K562 (cell line): Measurements from ENCODE around the gene LIMD2. TPM values are rescaled to one million over a fixed set of nuclear protein-coding genes. Genes with fewer than 3 reads are reported as not detected.

ENCODE experiments used
- ATAC-seq: fragments of 200-7000 bp; cut with Tn5 transposase; 3 replicates; pipeline ENCODE4 v1.9.1; 2020; ENCODE audit warnings: moderate library complexity
- BruUV-seq: library from RNA; stranded (reverse); fragments of 400-500 nt; replicated peaks from 2 replicates; lab custom pipeline; 2021; lab: Mats Ljungman, UMichigan
- CTCF ChIA-PET: fragments of 300-600 bp; formaldehyde crosslinking; extraction: SDS; loops from one replicate; lab custom pipeline; 2021; ENCODE audit warnings: low intra/inter-chr PET ratio; lab: Yijun Ruan, JAX
- POLR2A ChIA-PET: fragments of 300-600, 350-650 bp; sonication (Branson Sonifier 250); formaldehyde crosslinking; extraction: SDS; loops from one replicate; lab custom pipeline; 2021; ENCODE audit warnings: antibody characterized with exemption, inconsistent platforms; lab: Yijun Ruan, JAX
- DNase-seq, 4 experiments: peaks; one replicate each; pipeline versions ENCODE4 v3.0.0 to v3.0.0-alpha.2; 2011 to 2018; ENCODE audit warnings: low spot score in 3 of 4, mixed read lengths in 3 of 4; ENCODE audit errors: extremely low read depth in 1 of 4
- FAIRE-seq: peaks from 2 replicates; lab custom pipeline; 2011; peaks lifted over from hg19 to GRCh38; lab: Jason Lieb, UNC
- H2AFZ ChIP-seq: 2 replicates; pipeline ENCODE4 v1.6.0; 2011; ENCODE audit warnings: low read depth, low read length, control low read depth, inconsistent platforms
- H3K27ac ChIP-seq: fragments of 200-600 bp; 3 replicates; pipeline ENCODE4 v1.8.0; 2011; ENCODE audit warnings: low read depth, mild to moderate bottlenecking, control low read depth, inconsistent platforms, low read length, moderate library complexity, mixed read lengths; ENCODE audit errors: extremely low read depth
- H3K27me3 ChIP-seq, 2 experiments: fragments of 300-600 bp in 1 of 2; 2 replicates in 1 of 2; 3 replicates in 1 of 2; pipeline versions ENCODE4 v1.6.0 to v1.8.0; 2011; ENCODE audit warnings: inconsistent platforms in 2 of 2, low read length in 2 of 2, mild to moderate bottlenecking in 1 of 2, mixed read lengths in 1 of 2, moderate library complexity in 1 of 2; ENCODE audit not compliant: control insufficient read depth in 2 of 2, insufficient read depth in 2 of 2
- H3K36me3 ChIP-seq: fragments of 300-600 bp; 3 replicates; pipeline ENCODE4 v1.8.0; 2011; ENCODE audit warnings: mild to moderate bottlenecking, low read length, inconsistent platforms; ENCODE audit not compliant: control insufficient read depth, insufficient read depth
- H3K4me1 ChIP-seq, 2 experiments: fragments of 200-600 bp in 1 of 2; replicated peaks in 1 of 2; 2 replicates in 1 of 2; 3 replicates in 1 of 2; pipeline versions ENCODE4 v1.5.1 to v1.8.0; 2011; ENCODE audit warnings: inconsistent platforms in 2 of 2, low read length in 2 of 2, mild to moderate bottlenecking in 1 of 2, mixed read lengths in 1 of 2, moderate library complexity in 1 of 2; ENCODE audit not compliant: control insufficient read depth in 2 of 2, insufficient read depth in 2 of 2
- H3K4me2 ChIP-seq: 2 replicates; pipeline ENCODE4 v1.6.1; 2011; ENCODE audit warnings: low read length, control low read depth, inconsistent platforms, mixed read lengths; ENCODE audit not compliant: insufficient read depth
- H3K4me3 ChIP-seq: fragments of 200-600 bp; sonication (generic), shearing (Covaris generic); 2 replicates; pipeline ENCODE4 v1.5.1; 2016; ENCODE audit warnings: control low read depth, inconsistent platforms
- H3K79me2 ChIP-seq: fragments of 200-600 bp; 3 replicates; pipeline ENCODE4 v1.8.0; 2011; ENCODE audit warnings: low read length, inconsistent platforms; ENCODE audit not compliant: control insufficient read depth, insufficient read depth
- H3K9ac ChIP-seq, 2 experiments: 2 replicates each; pipeline versions ENCODE4 v1.6.0 to v1.6.1; 2011; ENCODE audit warnings: low read depth in 2 of 2, low read length in 2 of 2, control low read depth in 1 of 2, inconsistent platforms in 1 of 2, mild to moderate bottlenecking in 1 of 2, mixed read lengths in 1 of 2; ENCODE audit not compliant: insufficient read depth in 1 of 2
- H3K9me1 ChIP-seq: one replicate; pipeline ENCODE4 v1.6.0; 2011; ENCODE audit warnings: inconsistent platforms, mild to moderate bottlenecking, low read length, moderate library complexity; ENCODE audit not compliant: control insufficient read depth, insufficient read depth
- H3K9me3 ChIP-seq: replicated peaks from 2 replicates; pipeline ENCODE4 v1.5.1; 2011; ENCODE audit warnings: low read depth, low read length, inconsistent platforms; ENCODE audit not compliant: control insufficient read depth, insufficient read depth
- H4K20me1 ChIP-seq: replicated peaks from 2 replicates; pipeline ENCODE4 v1.6.1; 2011; ENCODE audit warnings: low read length, inconsistent platforms, mixed read lengths; ENCODE audit not compliant: control insufficient read depth, insufficient read depth
- AFF4 ChIP-seq: sonication (generic); formaldehyde crosslinking; IDR thresholded peaks from 2 replicates; pipeline ENCODE4 v1.8.0; 2023; ENCODE audit warnings: mild to moderate bottlenecking, missing genetic modification reagents
- BACH1 ChIP-seq: fragments of 200-800 bp; sonication (Bioruptor generic); IDR thresholded peaks from 2 replicates; pipeline ENCODE4 v1.6.1; 2016; ENCODE audit warnings: missing genetic modification characterization, missing compliant biosample characterization
- E2F4 ChIP-seq: sonication (generic); formaldehyde crosslinking; IDR thresholded peaks from 2 replicates; pipeline ENCODE4 v1.8.0; 2022; ENCODE audit warnings: mild to moderate bottlenecking, low read depth, missing genetic modification reagents
- FIP1L1 ChIP-seq: fragments of 200-400 bp; formaldehyde crosslinking; IDR thresholded peaks from 2 replicates; pipeline ENCODE4 v1.6.1; 2018; ENCODE audit warnings: mild to moderate bottlenecking, low read depth, low read length; ENCODE audit not compliant: poor library complexity, severe bottlenecking
- MAFG ChIP-seq: fragments of 450-650 bp; conservative IDR thresholded peaks from 2 replicates; pipeline ENCODE4 v1.6.1; 2016; ENCODE audit warnings: missing genetic modification characterization, missing compliant biosample characterization
- POLR2B ChIP-seq: fragments of 450-650 bp; IDR thresholded peaks from 2 replicates; pipeline ENCODE4 v1.6.1; 2018; ENCODE audit warnings: low read depth; ENCODE audit not compliant: partially characterized antibody
- PURB ChIP-seq: sonication (generic); formaldehyde crosslinking; IDR thresholded peaks from 2 replicates; pipeline ENCODE4 v1.9.0; 2021; ENCODE audit warnings: low read depth, mild to moderate bottlenecking, missing genetic modification reagents
- SMARCC2 ChIP-seq: fragments of 450-650 bp; IDR thresholded peaks from 2 replicates; pipeline ENCODE4 v1.6.1; 2017; ENCODE audit warnings: antibody characterized with exemption, moderate library complexity, mild to moderate bottlenecking, low read depth
- THAP7 ChIP-seq: fragments of 250-450 bp; sonication (Bioruptor Pico); IDR thresholded peaks from 2 replicates; pipeline ENCODE4 v1.5.0; 2021
- ZBTB17 ChIP-seq: fragments of 450-650 bp; formaldehyde crosslinking; IDR thresholded peaks from 2 replicates; pipeline ENCODE4 v1.4.0; 2020; ENCODE audit warnings: mild to moderate bottlenecking
- ZNF133 ChIP-seq: fragments of 250-450 bp; sonication (Bioruptor Pico); IDR thresholded peaks from 2 replicates; pipeline ENCODE4 v1.4.0; 2020; ENCODE audit warnings: mild to moderate bottlenecking
- ZNF217 ChIP-seq: sonication (generic); formaldehyde crosslinking; IDR thresholded peaks from 2 replicates; pipeline ENCODE4 v1.8.0; 2022; ENCODE audit warnings: mild to moderate bottlenecking, missing genetic modification reagents
- WGBS: fragments of 100-300 bp; shearing (Covaris generic); methylation state at CpG from one replicate; pipeline ENCODE4 v1.1.6; 2016; ENCODE audit warnings: low coverage, mixed read lengths; ENCODE audit not compliant: insufficient coverage; ENCODE audit errors: missing lambda C conversion rate; 5-methylcytosine and 5-hydroxymethylcytosine counted together
- in situ Hi-C: fragments of 300-500 bp; cut with MboI; formaldehyde crosslinking; loops from 4 replicates; pipeline ENCODE4 v1.15.0; 2018; ENCODE audit warnings: inconsistent platforms, mixed read lengths
- intact Hi-C: fragments of 100-400 bp; cut with micrococcal nuclease; formaldehyde crosslinking; loops from 2 replicates; pipeline ENCODE4 v1.14.2; 2022
- polyA plus RNA-seq, 8 experiments: library from polyadenylated mRNA; depleted of rRNA in 4 of 8; stranded (reverse) in 5 of 8; unstranded in 3 of 8; fragments of >200 nt; fragmentation: Nextera tagmentation in 2 of 8; fragmentation: Illumina TruSeq in 1 of 8; extraction: Ambion mirVana in 2 of 8; extraction: Trizol in 1 of 8; gene quantifications; 2 replicates each; pipeline versions ENCODE4 v1.2.1 to v1.2.3, GENCODE V29; 2011 to 2014; ENCODE audit warnings: inconsistent platforms in 1 of 8, missing spikeins in 1 of 8
- total RNA-seq, 7 experiments: library from RNA; depleted of rRNA in 6 of 7; stranded (reverse); fragments of >200 nt in 6 of 7; fragmentation: Illumina TruSeq in 2 of 7; extraction: Trizol in 2 of 7; gene quantifications; 2 replicates each; pipeline versions ENCODE4 v1.2.1 to v1.2.3, GENCODE V29; 2011 to 2021; ENCODE audit warnings: low replicate concordance in 1 of 7
- TF ChIP-seq, protein P1 (sequence below): sonication (generic); formaldehyde crosslinking; IDR thresholded peaks from 2 replicates; pipeline ENCODE4 v1.8.1; 2023; ENCODE audit warnings: mild to moderate bottlenecking, missing genetic modification reagents, moderate library complexity

The LIMD2 gene
- total and polyA plus RNA-seq, 9 of the 15 experiments (the other 6 are each of a cell fraction or from before 2014, with no cell fraction given), result 0.07 to 11.2 (median 2.8) TPM

GRCh38 chr17:63675607-63676546 is 24.0 kb downstream of the LIMD2 start:
- H3K4me2 ChIP-seq, result peak overlapping the region; percentile 80
- POLR2A ChIA-PET, result interaction anchor here (0.6 to 2.3 kb wide), 14 partner anchors 10 to 1049 kb away, joined by 3 to 17 read pairs (median 3); partner anchors contain the start of genes CCDC47, MAP3K3 and SMARCD2
- WGBS, result 28% methylated on average over 6 of the region's 6 CpGs
- no peaks in the 10 kb centered on the region for H3K79me2 ChIP-seq
- no peaks in the 10 kb centered on the region for H3K27me3 ChIP-seq
- CTCF ChIA-PET, result interaction anchor here (0.6 kb wide), 1 partner anchor 11 kb away, joined by 3 read pairs; no protein-coding TSS in a partner anchor
- H4K20me1 ChIP-seq, result no peaks in the 10 kb centered on the region
- peak overlapping the region; percentile 3; the same call in 1 of the 2 replicates for H3K4me3 ChIP-seq
- peaks cover 9% of the 10 kb centered on the region; the same call in 2 of the 3 replicates for H3K36me3 ChIP-seq
- H3K4me1 ChIP-seq, result peaks cover 10 to 24% of the 10 kb centered on the region in 2 experiments
- no TSS peak for BruUV-seq
- FAIRE-seq (peak; percentile 83), DNase-seq (peak; percentile 64 to 95 (median 76)), ATAC-seq (peak; percentile 92)
- intact Hi-C loops, result loop anchor here (2.0 kb wide), 1 partner anchor 53 kb away; the partner anchor contains the start of gene MAP3K3
- peak overlapping the region; percentile 62 for H3K27ac ChIP-seq
- no peaks in the 10 kb centered on the region for H3K9me1 ChIP-seq
- peak overlapping the region; percentile 89 for H2AFZ ChIP-seq
- peak overlapping the region; percentile 58 to 78; a peak in 3 of 4 replicates for H3K9ac ChIP-seq
- H3K9me3 ChIP-seq, result no peaks in the 10 kb centered on the region
- in situ Hi-C loops, result no loop called here
- TF ChIP-seq MAFG (tag), result no peak
- TF ChIP-seq AFF4 (CRISPR knock-in tag), result 0 out of 2 replicates have a peak, but pooled peaks have one; percentile 23
- TF ChIP-seq FIP1L1, result no peak
- TF ChIP-seq BACH1 (tag), result peak; percentile 33; the same call in 1 of the 2 replicates
- peak; percentile 25; the same call in 1 of the 2 replicates for TF ChIP-seq ZBTB17 (CRISPR knock-in tag)
- peak; percentile 57; the same call in 1 of the 2 replicates for TF ChIP-seq SMARCC2
- no peak for TF ChIP-seq ZNF133 (CRISPR knock-in tag)
- no peak for TF ChIP-seq PURB (CRISPR knock-in tag)
- TF ChIP-seq THAP7 (CRISPR knock-in tag), result no peak
- TF ChIP-seq, protein P1, sequence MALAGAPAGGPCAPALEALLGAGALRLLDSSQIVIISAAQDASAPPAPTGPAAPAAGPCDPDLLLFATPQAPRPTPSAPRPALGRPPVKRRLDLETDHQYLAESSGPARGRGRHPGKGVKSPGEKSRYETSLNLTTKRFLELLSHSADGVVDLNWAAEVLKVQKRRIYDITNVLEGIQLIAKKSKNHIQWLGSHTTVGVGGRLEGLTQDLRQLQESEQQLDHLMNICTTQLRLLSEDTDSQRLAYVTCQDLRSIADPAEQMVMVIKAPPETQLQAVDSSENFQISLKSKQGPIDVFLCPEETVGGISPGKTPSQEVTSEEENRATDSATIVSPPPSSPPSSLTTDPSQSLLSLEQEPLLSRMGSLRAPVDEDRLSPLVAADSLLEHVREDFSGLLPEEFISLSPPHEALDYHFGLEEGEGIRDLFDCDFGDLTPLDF (CRISPR knock-in tag), result no peak
- no peak for TF ChIP-seq E2F4
- no peak for TF ChIP-seq ZNF217 (CRISPR knock-in tag)
- TF ChIP-seq POLR2B, result no peak
